SK-N-MC (cell line): ENCODE results near the gene HCN1.

Experiments used
- DNase-seq: peaks from one replicate; pipeline ENCODE4 v3.0.0-alpha.2; 2011; ENCODE audit warnings: low read depth, low spot score
- H3K27ac ChIP-seq: fragments of 200-600 bp; sonication (generic); 2 replicates; pipeline ENCODE4 v1.5.1; 2016; ENCODE audit warnings: mixed run types
- H3K36me3 ChIP-seq: fragments of 200-600 bp; sonication (generic); 2 replicates; pipeline ENCODE4 v1.6.1; 2017; ENCODE audit warnings: antibody characterized with exemption, low read length, mixed read lengths; ENCODE audit not compliant: insufficient read depth
- H3K4me3 ChIP-seq: fragments of 200-600 bp; sonication (generic); 2 replicates; pipeline ENCODE4 v1.5.1; 2016
- H3K9ac ChIP-seq: fragments of 200-600 bp; sonication (generic); 2 replicates; pipeline ENCODE4 v1.8.0; 2017; ENCODE audit warnings: mixed run types, mixed read lengths; ENCODE audit not compliant: insufficient read length
- H3K9me3 ChIP-seq: fragments of 200-600 bp; sonication (generic); 2 replicates; pipeline ENCODE4 v1.6.1; 2017; ENCODE audit warnings: low read depth, mild to moderate bottlenecking, antibody characterized with exemption, low read length, moderate library complexity, mixed read lengths
- EZH2 ChIP-seq: fragments of 200-600 bp; sonication (generic); IDR thresholded peaks from one replicate; pipeline ENCODE4 v1.6.1; 2017; ENCODE audit warnings: antibody characterized with exemption
- FOXP2 ChIP-seq: optimal IDR thresholded peaks from 2 replicates; pipeline ENCODE3; 2011; ENCODE audit warnings: mild to moderate bottlenecking, moderate library complexity; ENCODE audit not compliant: insufficient read depth; ENCODE audit errors: extremely low read length, control extremely low read depth
- POLR2AphosphoS5 ChIP-seq: IDR thresholded peaks from 2 replicates; pipeline ENCODE4 v1.6.1; 2012; ENCODE audit warnings: mild to moderate bottlenecking, low read depth, low read length, borderline replicate concordance

Gene HCN1

DNA sequence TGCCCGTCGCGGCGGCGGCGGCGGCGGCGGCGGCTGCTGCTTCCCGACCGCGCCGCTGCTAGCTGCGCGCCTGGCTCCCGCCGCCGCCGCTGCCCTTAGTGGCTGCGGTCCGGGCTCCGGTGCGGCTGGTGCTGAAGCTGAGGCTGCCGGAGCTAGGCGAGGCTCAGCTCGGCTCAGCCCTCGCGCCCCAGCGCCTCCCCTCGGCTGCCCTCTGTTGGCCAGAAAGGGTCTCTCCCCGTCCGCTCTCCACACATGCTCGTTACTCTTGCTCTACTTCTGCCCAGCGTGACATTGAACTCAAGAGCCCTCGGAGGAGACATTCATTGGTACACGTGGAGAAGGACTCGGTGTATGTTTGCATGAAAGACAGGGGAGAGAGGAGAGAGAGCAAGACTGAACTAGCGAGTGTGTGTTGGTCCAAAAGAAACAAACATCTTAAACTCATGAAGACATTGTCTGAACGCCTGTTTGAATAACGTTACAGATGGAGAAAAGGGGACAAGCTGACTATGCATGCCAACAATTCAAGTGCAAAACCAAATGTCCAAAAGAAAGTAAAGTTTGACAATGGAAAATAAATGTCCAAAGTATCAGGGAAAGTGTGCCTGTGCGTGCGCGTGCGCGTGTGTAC, at the start of gene HCN1:
HCN1 (minus strand) TSS at position 175 of the 631 bp plus-strand sequence.
- DNase-seq, result no peak
- H3K9me3 ChIP-seq, result no peaks in the 10 kb centered on the region
- no peak within 1 kb of the TSS for H3K9ac ChIP-seq
- H3K4me3 ChIP-seq, result peak within 1 kb of the TSS; percentile 68
- H3K27ac ChIP-seq, result no peak within 1 kb of the TSS
- H3K36me3 ChIP-seq, result no peaks in the 10 kb centered on the region
- no peak for TF ChIP-seq EZH2
- TF ChIP-seq POLR2AphosphoS5, result no peak
- TF ChIP-seq FOXP2, result no peak

DNA sequence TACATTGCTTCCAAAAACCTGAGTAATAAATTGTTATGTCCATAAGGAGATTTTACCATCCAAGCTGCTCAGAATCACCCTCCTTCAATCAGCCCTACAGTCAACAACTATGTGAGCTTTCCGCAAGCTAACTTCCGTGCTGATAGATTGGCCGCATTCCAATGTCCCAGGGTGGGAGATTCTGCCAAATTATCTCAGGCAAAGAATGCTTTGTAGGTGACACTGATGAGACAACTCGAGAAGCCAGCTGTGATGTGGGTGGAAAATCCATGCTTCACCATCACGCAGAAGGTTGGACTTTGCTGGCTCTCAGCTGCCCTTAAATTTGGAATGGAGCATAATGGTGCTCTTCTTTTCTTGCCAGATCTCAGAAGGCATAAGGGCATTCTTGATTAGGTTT, 44.9 kb upstream of the HCN1 start:
- no peaks in the 10 kb centered on the region for H3K9me3 ChIP-seq
- no peak overlapping the region for H3K27ac ChIP-seq
- H3K36me3 ChIP-seq, result no peaks in the 10 kb centered on the region
- no peak for TF ChIP-seq FOXP2
- no peak for TF ChIP-seq EZH2
- no peak for TF ChIP-seq POLR2AphosphoS5
- H3K4me3 ChIP-seq, result no peak overlapping the region
- no peak for DNase-seq
- H3K9ac ChIP-seq, result no peak overlapping the region

- no peaks in the 10 kb centered on the region for H3K36me3 ChIP-seq
- no peak for DNase-seq
- H3K4me3 ChIP-seq, result no peak overlapping the region
- H3K9ac ChIP-seq, result no peak overlapping the region
- TF ChIP-seq FOXP2 (no peak), POLR2AphosphoS5 (no peak), EZH2 (no peak)
- H3K27ac ChIP-seq, result no peak overlapping the region
- no peaks in the 10 kb centered on the region for H3K9me3 ChIP-seq
These were observed 41.0 kb upstream of the HCN1 start for GRCh38 chr5:45737153-45737552.

GRCh38 chr5:45725537-45725936, 29.4 kb upstream of the HCN1 start:
- no peaks in the 10 kb centered on the region for H3K36me3 ChIP-seq
- H3K27ac ChIP-seq, result no peak overlapping the region
- no peak for DNase-seq
- no peak overlapping the region for H3K4me3 ChIP-seq
- H3K9me3 ChIP-seq, result no peaks in the 10 kb centered on the region
- TF ChIP-seq POLR2AphosphoS5 (no peak), EZH2 (no peak), FOXP2 (no peak)
- no peak overlapping the region for H3K9ac ChIP-seq

DNA sequence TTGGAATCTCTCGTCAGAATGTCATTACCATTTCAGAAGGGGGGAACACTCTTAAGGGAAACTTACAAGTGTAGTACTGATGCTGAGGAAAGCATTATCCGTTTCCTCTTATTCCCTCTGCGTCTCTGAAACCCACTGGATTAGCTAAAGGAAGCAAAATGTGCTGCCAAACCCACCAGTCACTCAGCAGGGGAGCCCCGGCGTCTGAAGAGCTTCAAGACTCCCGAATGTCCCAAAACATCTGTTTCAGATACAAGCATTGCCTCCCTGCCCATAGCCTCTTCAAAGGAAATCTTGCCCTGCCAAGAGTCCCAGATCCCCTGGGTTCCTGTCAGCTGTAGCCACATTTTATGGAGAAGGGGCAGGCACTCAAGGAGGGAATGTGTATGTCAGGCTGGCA, 1.0 kb upstream of the HCN1 start:
- Histone ChIP-seq H3K4me3 (peak overlapping the region; percentile 68), H3K9ac (no peak overlapping the region), H3K27ac (no peak overlapping the region), H3K36me3 (no peaks in the 10 kb centered on the region), H3K9me3 (no peaks in the 10 kb centered on the region)
- no peak for TF ChIP-seq EZH2
- TF ChIP-seq POLR2AphosphoS5, result peak; percentile 42; the same call in 1 of the 2 replicates
- TF ChIP-seq FOXP2, result peak; percentile 34
- DNase-seq, result peak; percentile 75

DNA sequence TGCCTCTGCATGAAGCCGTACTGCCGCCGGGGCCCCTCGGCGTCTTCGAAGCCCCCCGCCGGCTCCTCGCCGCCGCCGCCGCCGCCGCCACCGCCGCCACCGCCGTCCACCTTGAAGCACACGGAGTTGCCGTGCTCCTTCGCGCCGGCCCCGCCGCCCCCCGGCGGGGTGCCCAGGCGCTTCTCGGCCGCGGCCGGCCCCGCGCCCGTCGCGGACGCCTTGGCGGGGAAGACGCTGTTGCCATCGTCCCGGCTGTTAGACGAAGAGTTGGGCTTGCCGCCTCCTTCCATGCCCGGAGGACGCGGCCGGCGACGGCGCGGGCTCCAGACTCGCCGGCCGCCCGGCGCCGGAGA, 400 bp downstream of the HCN1 start:
- Histone ChIP-seq H3K9ac (no peak overlapping the region), H3K36me3 (no peaks in the 10 kb centered on the region), H3K4me3 (peak overlapping the region; percentile 55), H3K27ac (no peak overlapping the region), H3K9me3 (no peaks in the 10 kb centered on the region)
- no peak for TF ChIP-seq EZH2
- no peak for TF ChIP-seq POLR2AphosphoS5
- no peak for DNase-seq

DNA sequence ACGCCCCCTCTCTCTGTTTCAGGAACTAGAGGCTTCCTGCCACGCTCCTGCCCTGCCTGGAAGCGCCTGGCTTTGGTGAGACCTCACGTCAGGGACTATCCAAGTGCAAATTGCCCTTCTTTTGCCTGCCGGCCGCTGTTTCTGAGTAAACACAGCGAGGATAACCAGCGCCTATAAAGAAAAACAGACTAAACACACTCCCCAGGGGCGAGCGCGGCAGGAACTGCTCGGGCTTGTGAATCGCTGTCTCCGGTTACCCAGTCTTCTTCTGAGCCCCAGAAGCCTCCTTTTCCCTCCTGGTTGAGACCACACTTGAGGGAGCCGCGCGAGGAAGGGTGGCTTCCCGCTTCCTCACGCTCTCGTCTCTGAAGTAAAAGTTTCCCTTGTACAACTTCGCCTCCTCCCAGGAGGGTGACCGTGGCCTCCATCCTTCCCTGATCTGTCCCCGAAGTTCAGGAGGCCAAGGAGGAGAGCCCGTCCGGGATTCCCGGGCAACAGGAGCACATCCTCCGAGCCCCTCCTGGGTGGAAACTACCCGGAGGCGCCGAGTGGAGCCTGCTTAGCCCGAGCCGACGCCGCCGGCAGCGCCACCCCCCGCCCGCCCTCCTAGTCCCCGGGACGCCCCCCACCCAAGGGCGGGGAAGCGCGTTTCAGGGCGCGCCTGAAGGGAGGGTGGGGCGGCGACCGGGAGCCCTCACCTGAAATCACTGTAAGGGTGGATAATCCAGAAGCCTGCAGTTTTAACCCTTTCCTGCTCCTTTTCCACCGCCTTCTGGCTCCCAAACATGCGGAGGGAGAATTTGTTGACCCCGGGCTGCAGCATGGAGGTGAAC, 993 bp downstream of the HCN1 start:
- Histone ChIP-seq H3K9ac (no peak overlapping the region), H3K4me3 (peak overlapping the region; percentile 55), H3K36me3 (no peaks in the 10 kb centered on the region), H3K27ac (no peak overlapping the region), H3K9me3 (no peaks in the 10 kb centered on the region)
- TF ChIP-seq FOXP2, result no peak
- no peak for TF ChIP-seq EZH2
- no peak for TF ChIP-seq POLR2AphosphoS5
- no peak for DNase-seq

- no peak overlapping the region for H3K27ac ChIP-seq
- no peak for DNase-seq
- no peaks in the 10 kb centered on the region for H3K36me3 ChIP-seq
- H3K9me3 ChIP-seq, result no peaks in the 10 kb centered on the region
- H3K4me3 ChIP-seq, result no peak overlapping the region
- no peak overlapping the region for H3K9ac ChIP-seq
- no peak for TF ChIP-seq EZH2
- TF ChIP-seq POLR2AphosphoS5, result no peak
- TF ChIP-seq FOXP2, result no peak
These were observed 1.8 kb downstream of the HCN1 start for GRCh38 chr5:45694255-45694814.
